Vagina (tissue), 2 donors: Measurements from ENCODE around the gene JAKMIP3. TPM values are rescaled to one million over a fixed set of nuclear protein-coding genes. Genes with fewer than 3 reads are reported as not detected.

Source experiments
- DNase-seq, 2 donors: peaks; one replicate each; pipeline ENCODE4 v3.0.0-alpha.2; 2017; ENCODE audit errors: extremely low spot score in 2 of 2
- H3K27ac ChIP-seq: fragments of 200-600 bp; sonication (generic); one replicate; pipeline ENCODE4 v1.5.1; 2019
- H3K27me3 ChIP-seq: fragments of 200-600 bp; sonication (generic); one replicate; pipeline ENCODE4 v1.5.1; 2019
- H3K36me3 ChIP-seq, 2 donors: fragments of 200-600 bp; sonication (generic); one replicate each; pipeline ENCODE4 v1.5.1; 2017 to 2019
- H3K4me1 ChIP-seq: fragments of 200-600 bp; sonication (generic); one replicate; pipeline ENCODE4 v1.5.1; 2019
- H3K4me3 ChIP-seq, 2 donors: fragments of 200-600 bp; sonication (generic); 1 replicate in 1 of 2; 2 replicates in 1 of 2; pipeline ENCODE4 v1.5.1; 2016 to 2019
- H3K9me3 ChIP-seq: fragments of 200-600 bp; sonication (generic); one replicate; pipeline ENCODE4 v1.5.1; 2019
- CTCF ChIP-seq, 3 experiments: fragments of 450-650 bp in 2 of 3; fragments of 200-600 bp in 1 of 3; sonication (generic) in 1 of 3; IDR thresholded peaks; one replicate each; pipeline ENCODE4 v1.5.1; 2017 to 2019; ENCODE audit warnings: antibody characterized with exemption in 3 of 3, mild to moderate bottlenecking in 2 of 3, moderate library complexity in 2 of 3
- POLR2A ChIP-seq, 2 donors: fragments of 450-650 bp; IDR thresholded peaks; one replicate each; pipeline ENCODE4 v1.6.1; 2017; ENCODE audit warnings: antibody characterized with exemption in 2 of 2, mild to moderate bottlenecking in 2 of 2, moderate library complexity in 2 of 2
- POLR2AphosphoS5 ChIP-seq, 2 donors: sonication (generic); formaldehyde crosslinking; IDR thresholded peaks; one replicate each; pipeline ENCODE4 v1.9.0; 2017; ENCODE audit warnings: antibody characterized with exemption in 2 of 2, mild to moderate bottlenecking in 2 of 2, low read depth in 1 of 2; ENCODE audit not compliant: insufficient read depth in 1 of 2
- intact Hi-C: fragments of 100-400 bp; cut with DNase I; formaldehyde crosslinking; loops from one replicate; pipeline ENCODE4 v1.15.1; 2023
- total RNA-seq: library from RNA; depleted of rRNA; stranded (reverse); fragments of >200 nt; gene quantifications from one replicate; pipeline ENCODE4 v1.2.3, GENCODE V29; 2016

Gene JAKMIP3
- total RNA-seq, 1 donor from 2014 or later, result 0.49 TPM

GRCh38 chr10:132103116-132103910 lies 37.6 kb downstream of the JAKMIP3 start:
- intact Hi-C loops, result no loop called here
- Histone ChIP-seq H3K27me3 (no peaks in the 10 kb centered on the region), H3K36me3 (no peaks in the 10 kb centered on the region), H3K27ac (no peak overlapping the region), H3K4me3 (no peak overlapping the region), H3K4me1 (no peaks in the 10 kb centered on the region), H3K9me3 (no peaks in the 10 kb centered on the region)
- DNase-seq, result no peak
- TF ChIP-seq POLR2AphosphoS5 (IDR thresholded peaks at IDR 0.05; ENCODE audit: insufficient read depth in 1 of 2, low read depth in 1 of 2) (no peak), POLR2A (IDR thresholded peaks at IDR 0.05) (no peak), CTCF (IDR thresholded peaks at IDR 0.05) (no peak)

- DNase-seq, result peak in 1 of 2 donors; percentile 54
- no peaks in the 10 kb centered on the region for H3K9me3 ChIP-seq
- H3K4me1 ChIP-seq, result no peaks in the 10 kb centered on the region
- intact Hi-C loops, result no loop called here
- no peak overlapping the region for H3K4me3 ChIP-seq
- no peaks in the 10 kb centered on the region for H3K27me3 ChIP-seq
- H3K36me3 ChIP-seq, result no peaks in the 10 kb centered on the region
- no peak overlapping the region for H3K27ac ChIP-seq
- no peak for TF ChIP-seq POLR2A (IDR thresholded peaks at IDR 0.05)
- TF ChIP-seq CTCF (IDR thresholded peaks at IDR 0.05), result no peak
- no peak for TF ChIP-seq POLR2AphosphoS5 (IDR thresholded peaks at IDR 0.05; ENCODE audit: insufficient read depth in 1 of 2, low read depth in 1 of 2)
These were observed 38.3 kb downstream of the JAKMIP3 start for GRCh38 chr10:132104062-132104461.

GRCh38 chr10:132104471-132105301 lies 38.9 kb downstream of the JAKMIP3 start:
- Histone ChIP-seq H3K27me3 (no peaks in the 10 kb centered on the region), H3K36me3 (no peaks in the 10 kb centered on the region), H3K4me3 (no peak overlapping the region), H3K9me3 (no peaks in the 10 kb centered on the region), H3K27ac (no peak overlapping the region), H3K4me1 (no peaks in the 10 kb centered on the region)
- intact Hi-C loops, result no loop called here
- TF ChIP-seq CTCF (IDR thresholded peaks at IDR 0.05) (no peak), POLR2AphosphoS5 (IDR thresholded peaks at IDR 0.05; ENCODE audit: insufficient read depth in 1 of 2, low read depth in 1 of 2) (no peak), POLR2A (IDR thresholded peaks at IDR 0.05) (no peak)
- peak in 1 of 2 donors; percentile 77 for DNase-seq

GRCh38 chr10:132105302-132105995 lies 39.7 kb downstream of the JAKMIP3 start:
- H3K9me3 ChIP-seq, result no peaks in the 10 kb centered on the region
- peak in 1 of 2 donors; percentile 54 for DNase-seq
- H3K4me1 ChIP-seq, result no peaks in the 10 kb centered on the region
- H3K36me3 ChIP-seq, result no peaks in the 10 kb centered on the region
- H3K27ac ChIP-seq, result no peak overlapping the region
- intact Hi-C loops, result no loop called here
- no peak overlapping the region for H3K4me3 ChIP-seq
- H3K27me3 ChIP-seq, result no peaks in the 10 kb centered on the region
- TF ChIP-seq POLR2A (IDR thresholded peaks at IDR 0.05) (no peak), POLR2AphosphoS5 (IDR thresholded peaks at IDR 0.05; ENCODE audit: insufficient read depth in 1 of 2, low read depth in 1 of 2) (no peak), CTCF (IDR thresholded peaks at IDR 0.05) (no peak)
